A204.1 (cell line): ENCODE measurements around the gene MOB3C.

Source experiments
- FAIRE-seq: peaks from 2 replicates; lab custom pipeline; 2012; peaks lifted over from hg19 to GRCh38; lab: Jason Lieb, UNC

The MOB3C gene

DNA sequence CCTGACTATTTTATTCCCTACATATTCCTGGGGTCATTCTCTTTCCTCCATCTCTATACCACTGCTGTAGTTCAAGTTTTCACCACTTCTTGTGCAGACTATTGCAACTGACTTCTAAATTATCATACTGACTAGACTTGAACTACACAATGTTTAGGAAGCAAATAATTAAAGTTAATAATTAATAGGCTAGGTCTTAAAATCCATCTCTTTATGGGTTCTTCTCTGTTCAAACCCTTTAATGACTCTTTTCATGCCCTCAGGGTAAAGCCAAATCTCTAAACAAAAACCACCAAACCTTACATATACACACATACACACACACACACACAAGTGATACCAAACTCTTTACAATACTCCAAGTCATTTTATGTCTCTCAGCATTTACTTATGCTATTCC lies 22.3 kb upstream of the MOB3C start:
- FAIRE-seq: no peak

GRCh38 chr1:46637444-46638083 lies 21.0 kb upstream of the MOB3C start:
- FAIRE-seq: no peak

DNA sequence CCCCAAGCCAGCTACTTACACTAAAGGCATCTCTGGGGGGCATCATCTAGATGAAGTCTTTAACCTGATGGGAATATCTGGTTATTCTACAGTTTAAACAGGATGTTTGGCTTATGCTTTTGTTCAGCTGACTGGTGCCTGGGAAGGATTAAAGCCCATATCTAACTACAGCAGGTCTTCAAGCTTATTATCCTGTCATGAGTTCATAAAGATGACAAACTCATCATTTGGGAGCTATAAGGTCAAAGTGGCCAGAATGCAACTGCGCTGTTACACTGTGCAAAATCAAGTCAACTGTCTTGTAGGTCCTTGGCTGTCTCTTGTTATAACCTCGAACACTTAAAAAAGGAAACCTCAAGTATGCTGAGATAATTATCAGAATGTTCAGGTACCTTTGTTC lies 18.6 kb upstream of the MOB3C start:
- FAIRE-seq: no peak

- no peak for FAIRE-seq
These were observed 14.1 kb upstream of the MOB3C start for GRCh38 chr1:46630719-46631118.

DNA sequence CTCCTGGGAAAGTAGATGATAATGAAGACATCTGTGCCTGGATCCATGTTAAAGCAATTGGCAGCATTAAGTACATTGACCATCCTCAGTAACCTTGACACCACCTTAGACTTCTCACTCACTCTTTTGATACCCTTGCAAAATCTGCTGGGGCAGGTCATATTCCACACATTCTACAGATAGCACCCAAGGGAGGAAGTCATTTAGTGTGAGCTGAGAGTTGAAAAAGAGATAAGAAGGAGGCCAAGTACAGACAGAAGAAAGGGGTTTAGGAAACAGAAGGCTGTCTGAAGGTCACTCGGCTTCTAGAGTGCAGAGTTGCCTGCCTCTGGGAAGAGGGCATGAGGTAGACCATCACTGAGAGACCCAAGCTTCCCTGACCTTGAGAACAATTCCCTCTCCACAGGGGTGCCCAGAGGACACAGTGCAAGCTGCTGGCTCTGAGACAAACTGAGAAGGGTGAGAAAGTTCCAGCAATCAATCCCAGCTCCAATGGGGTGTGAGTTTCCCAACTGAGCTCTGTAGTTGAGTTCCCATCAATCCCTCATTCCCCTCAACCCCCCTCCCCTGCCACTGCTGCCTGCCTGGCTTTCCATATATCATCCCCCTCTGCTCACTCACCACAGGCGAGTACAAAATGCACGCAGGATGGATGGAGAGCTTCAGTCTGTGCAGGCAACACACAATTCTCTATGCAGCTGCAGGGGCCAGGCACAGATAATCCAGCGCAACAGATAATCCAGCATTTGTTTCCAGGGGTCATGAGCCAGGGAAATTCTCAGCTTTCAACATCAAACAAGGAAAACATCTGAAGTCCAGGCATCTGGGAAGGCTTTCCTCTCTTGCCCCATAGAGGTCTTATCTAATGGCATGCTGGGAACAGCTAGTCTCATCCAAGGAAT lies 7.4 kb upstream of the MOB3C start:
- FAIRE-seq: no peak

DNA sequence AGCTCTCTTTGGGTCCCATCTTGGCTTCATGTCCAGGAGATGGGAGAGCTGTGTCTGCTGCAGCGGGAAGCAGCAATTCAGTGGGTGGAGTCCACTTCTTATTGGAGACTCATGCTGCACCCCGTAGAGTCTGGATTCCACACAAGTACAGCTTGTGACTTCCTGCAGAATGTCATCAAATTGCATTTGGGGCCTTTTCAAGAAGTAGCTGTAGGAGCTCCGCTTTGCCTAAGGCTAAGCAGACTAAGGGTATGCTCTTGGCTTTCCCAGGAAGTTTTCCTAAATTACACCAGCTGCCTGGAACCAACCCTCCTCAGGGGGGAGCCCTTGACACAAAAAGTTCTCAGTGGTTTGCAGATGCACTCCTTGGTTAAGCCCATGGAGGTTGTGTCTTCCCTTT lies 5.7 kb upstream of the MOB3C start:
- FAIRE-seq: no peak

GRCh38 chr1:46621930-46622329 lies 5.3 kb upstream of the MOB3C start:
- no peak for FAIRE-seq

GRCh38 chr1:46619656-46620258 lies 3.1 kb upstream of the MOB3C start:
- FAIRE-seq: no peak

- no peak for FAIRE-seq
These were observed 2.3 kb upstream of the MOB3C start for GRCh38 chr1:46618754-46619415.

- FAIRE-seq: no peak
These were observed 1.2 kb upstream of the MOB3C start for GRCh38 chr1:46617833-46618232.

- no peak for FAIRE-seq
These were observed 643 bp upstream of the MOB3C start for GRCh38 chr1:46617108-46617800.

DNA sequence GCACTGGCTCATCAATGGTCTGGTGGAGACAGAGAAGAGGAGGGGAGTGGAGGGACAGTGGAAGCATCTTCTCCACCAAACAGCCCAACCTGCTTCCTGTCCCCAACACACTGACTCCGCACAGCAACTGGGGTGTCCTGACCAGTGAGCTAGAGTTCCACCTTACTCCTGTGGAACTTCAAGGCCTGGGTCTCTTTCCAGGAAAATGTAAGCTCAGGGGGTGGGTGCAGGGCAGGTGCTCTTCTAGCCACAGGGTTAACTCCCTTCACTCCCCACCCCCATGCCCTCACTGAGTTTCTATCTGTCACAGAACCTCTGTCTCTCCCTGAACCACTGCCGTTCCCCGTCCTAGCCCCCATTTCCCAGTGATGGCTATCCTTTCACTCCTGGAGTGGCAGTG lies 876 bp downstream of the MOB3C start:
- no peak for FAIRE-seq

DNA sequence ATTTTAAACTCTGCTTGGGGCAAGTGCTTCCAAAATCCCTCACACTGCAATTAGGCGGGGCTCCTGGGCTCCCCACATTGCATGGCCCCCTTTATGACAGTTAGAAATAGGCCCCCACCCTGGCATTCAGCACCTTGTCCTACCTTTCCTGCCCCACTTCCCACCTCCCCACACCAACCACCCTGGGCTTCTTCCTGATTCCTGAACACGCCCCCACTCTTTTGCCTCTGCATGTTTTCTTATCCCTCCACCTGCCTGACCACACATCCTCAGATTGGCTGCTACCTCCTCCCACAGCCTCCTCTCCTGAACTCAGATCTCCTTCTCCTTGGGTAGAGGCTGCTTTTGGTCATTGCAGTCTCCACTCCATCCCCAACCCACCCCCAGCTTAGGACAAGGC lies 1.5 kb downstream of the MOB3C start:
- no peak for FAIRE-seq

DNA sequence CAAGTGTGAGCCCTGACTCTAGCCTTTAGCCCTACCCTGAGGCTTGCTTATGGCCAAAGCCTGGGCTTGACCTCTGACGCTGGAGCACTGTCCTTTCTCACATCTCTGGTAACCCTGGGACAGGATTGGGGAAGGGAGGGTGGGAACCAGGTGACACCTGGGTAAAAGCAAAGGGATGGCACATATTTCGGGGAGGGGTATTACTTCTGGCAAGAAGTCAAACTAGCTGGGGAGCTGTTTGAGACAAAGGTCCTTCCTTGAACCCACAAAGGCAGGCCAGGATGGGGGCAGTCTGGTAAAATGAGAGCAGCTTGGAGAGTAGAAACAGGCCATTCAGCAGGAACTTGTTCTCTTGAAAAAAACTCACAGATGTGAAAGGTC lies 2.0 kb downstream of the MOB3C start:
- FAIRE-seq: no peak

DNA sequence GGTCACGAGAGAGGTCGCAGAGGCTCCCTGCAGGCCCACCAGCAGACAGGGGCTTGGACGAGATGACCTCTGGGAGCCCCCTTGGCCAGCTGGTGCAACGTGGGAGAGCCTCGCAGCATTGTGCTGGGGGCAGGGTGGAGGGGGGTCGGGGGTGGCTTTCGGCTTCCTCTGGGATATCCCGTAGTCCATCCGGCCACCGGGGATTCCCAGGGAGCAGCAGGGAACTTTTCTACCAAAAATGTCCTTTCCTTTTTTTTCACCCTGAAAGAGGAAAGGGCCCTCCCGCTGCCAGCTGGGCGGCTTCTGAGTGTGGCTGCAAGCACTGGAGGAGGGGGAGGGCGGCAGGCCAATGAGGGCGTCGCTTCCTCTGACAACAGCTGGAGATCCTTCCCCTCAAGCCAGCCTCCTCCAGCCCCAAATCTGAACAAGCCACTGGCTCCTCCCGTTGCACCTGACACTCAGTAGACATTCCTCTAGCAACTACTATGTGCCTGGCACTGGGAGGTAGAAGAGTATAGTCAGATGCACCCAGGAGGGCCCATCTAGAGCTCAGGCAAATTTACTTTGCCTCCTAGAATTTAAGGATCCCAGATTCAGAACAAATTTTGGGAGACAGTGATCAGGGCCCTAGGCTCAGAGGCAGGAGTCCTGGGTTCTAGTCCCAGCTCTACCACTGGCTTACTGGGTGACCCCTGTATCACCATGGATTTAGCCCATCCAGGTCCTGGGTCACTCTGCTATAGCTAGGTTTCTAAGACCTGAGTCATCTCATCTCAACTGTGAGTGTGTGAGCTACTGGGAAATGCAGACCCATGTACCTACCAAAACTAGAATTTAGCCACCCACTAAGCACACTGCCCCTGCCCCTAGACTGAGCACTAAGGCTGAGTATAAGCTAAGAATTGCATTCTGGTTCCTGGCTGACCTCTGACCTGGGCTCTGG lies 2.7 kb downstream of the MOB3C start:
- no peak for FAIRE-seq

DNA sequence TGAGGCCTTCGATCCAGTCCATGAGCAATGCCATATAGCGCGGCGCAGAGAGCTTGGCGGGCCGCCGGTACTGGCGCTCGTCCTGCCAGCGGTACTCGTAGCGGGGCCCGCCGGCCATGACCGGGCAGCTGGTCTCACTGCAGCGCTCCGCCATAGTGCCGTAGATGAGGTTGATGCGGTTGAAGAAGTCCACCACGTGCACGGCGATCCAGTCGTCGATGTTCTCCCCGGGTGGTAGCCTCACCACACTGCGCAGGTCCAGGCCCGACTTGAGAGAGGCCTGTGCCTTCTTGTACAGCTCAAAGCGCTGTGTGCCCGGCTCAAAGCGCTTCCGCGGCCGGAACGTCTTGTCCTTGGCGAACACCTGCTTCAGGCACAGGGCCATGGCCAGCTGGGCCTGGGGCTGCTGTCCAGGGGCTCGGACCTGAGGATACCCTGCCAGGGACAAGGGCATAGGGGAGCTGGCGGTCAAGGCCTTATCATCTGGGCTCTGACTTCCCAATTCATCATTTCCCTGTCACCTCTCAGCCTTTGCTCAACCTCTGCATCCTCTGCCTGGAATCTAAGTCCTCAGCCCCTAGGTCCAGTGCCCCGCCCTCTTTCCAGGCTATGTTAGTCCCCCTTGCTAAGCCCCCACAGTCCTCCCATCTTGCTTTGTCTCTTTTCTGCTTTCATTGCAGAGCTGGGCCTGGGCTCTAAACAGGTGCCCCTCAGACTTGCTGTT lies 3.5 kb downstream of the MOB3C start:
- no peak for FAIRE-seq

GRCh38 chr1:46611691-46612221 lies 4.9 kb downstream of the MOB3C start:
- no peak for FAIRE-seq

GRCh38 chr1:46607345-46608130 lies 9.1 kb downstream of the MOB3C start:
- FAIRE-seq: no peak

GRCh38 chr1:46606255-46606965 lies 10.2 kb downstream of the MOB3C start:
- FAIRE-seq: no peak
